ENCODE measurements around the gene OSBPL2. TPM values are rescaled to one million over a fixed set of nuclear protein-coding genes. Genes with fewer than 3 reads are reported as not detected.

The OSBPL2 gene
- total and polyA plus RNA-seq, 2 donors (not counting 1 experiment from before 2014, with no cell fraction given) = 13.3 to 27.9 TPM

DNA sequence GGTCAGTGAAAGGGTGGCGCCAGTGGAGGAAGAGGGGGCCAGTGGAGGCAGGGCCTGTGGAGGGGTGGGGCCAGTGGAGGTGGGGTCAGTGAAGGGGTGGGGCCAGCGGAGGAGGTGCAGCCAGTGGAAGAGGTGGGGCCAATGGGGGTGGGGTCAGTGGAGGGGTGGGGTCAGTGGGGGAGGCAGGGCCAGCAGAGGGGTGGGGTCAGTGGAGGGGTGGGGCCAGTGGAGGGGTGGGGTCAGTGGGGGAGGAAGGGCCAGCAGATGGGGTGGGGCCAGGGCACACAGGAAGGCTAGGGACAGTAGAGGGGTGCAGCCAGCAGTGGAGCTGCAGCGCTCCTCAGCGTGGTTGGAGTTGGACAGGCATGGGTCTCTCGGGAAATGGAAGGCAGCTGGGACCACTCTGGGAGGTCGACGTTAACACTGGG lies 83.2 kb downstream of the OSBPL2 start:
- Histone ChIP-seq H3K27me3 (ENCODE audit: control insufficient read depth, insufficient read depth, low read length) (no peaks in the 10 kb centered on the region), H3K9ac (ENCODE audit: insufficient read depth, low read length) (no peak overlapping the region), H3K9me3 (ENCODE audit: control insufficient read depth, insufficient read depth, low read depth, low read length) (no peaks in the 10 kb centered on the region), H3K4me2 (ENCODE audit: extremely low read depth, insufficient read depth, low read length) (no peak overlapping the region), H3K36me3 (ENCODE audit: control insufficient read depth, insufficient read depth, low read length) (peaks cover 29% of the 10 kb centered on the region), H4K20me1 (ENCODE audit: control insufficient read depth, extremely low read depth, insufficient read depth, low read length) (no peaks in the 10 kb centered on the region), H3K27ac (ENCODE audit: insufficient read depth, low read length) (no peak overlapping the region), H2AFZ (ENCODE audit: low read length) (no peak overlapping the region), H3K79me2 (ENCODE audit: control insufficient read depth, insufficient read depth, low read length) (no peaks in the 10 kb centered on the region), H3K4me3 (replicated peaks in 1 of 4; ENCODE audit: control extremely low read depth in 1 of 4, insufficient read depth in 1 of 4, low read depth in 3 of 4, low read length in 4 of 4) (no peak overlapping the region), H3K4me1 (ENCODE audit: control insufficient read depth, extremely low read depth, insufficient read depth, low read length) (no peaks in the 10 kb centered on the region)
- TF ChIP-seq, protein P1, sequence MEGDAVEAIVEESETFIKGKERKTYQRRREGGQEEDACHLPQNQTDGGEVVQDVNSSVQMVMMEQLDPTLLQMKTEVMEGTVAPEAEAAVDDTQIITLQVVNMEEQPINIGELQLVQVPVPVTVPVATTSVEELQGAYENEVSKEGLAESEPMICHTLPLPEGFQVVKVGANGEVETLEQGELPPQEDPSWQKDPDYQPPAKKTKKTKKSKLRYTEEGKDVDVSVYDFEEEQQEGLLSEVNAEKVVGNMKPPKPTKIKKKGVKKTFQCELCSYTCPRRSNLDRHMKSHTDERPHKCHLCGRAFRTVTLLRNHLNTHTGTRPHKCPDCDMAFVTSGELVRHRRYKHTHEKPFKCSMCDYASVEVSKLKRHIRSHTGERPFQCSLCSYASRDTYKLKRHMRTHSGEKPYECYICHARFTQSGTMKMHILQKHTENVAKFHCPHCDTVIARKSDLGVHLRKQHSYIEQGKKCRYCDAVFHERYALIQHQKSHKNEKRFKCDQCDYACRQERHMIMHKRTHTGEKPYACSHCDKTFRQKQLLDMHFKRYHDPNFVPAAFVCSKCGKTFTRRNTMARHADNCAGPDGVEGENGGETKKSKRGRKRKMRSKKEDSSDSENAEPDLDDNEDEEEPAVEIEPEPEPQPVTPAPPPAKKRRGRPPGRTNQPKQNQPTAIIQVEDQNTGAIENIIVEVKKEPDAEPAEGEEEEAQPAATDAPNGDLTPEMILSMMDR (conservative IDR thresholded peaks at IDR 0.05 in 1 of 2, IDR thresholded peaks at IDR 0.05 in 1 of 2; ENCODE audit: low read depth in 1 of 2, low read length in 2 of 2) = no peak
- no peak for TF ChIP-seq EZH2 (IDR thresholded peaks at IDR 0.05; ENCODE audit: low read length, missing control alignments)
- peak in 1 of 2 donors; percentile 21 for DNase-seq (ENCODE audit: low read depth in 2 of 2)

DNA sequence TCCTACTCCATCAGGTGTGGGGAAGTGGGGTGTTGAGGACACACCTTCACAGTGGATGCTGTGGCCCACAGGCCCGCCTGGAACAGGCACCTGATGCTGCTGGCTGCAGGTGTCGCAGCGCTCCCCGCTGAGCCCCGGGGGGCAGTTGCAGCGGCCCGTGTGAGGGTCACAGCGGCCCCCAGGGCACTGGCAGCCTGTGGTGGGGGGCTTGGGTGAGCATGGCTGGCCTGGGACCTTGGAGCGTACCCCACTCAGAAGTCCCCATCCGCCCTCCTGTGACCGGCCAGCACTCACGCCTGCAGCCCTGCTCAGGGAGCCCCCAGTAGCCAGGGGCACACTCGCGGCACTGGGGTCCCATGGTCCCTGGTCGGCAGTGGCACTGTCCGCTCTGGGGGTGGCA lies 83.7 kb downstream of the OSBPL2 start:
- no peaks in the 10 kb centered on the region for H3K79me2 ChIP-seq (ENCODE audit: control insufficient read depth, insufficient read depth, low read length)
- no peak for DNase-seq (ENCODE audit: low read depth in 2 of 2)
- TF ChIP-seq EZH2 (IDR thresholded peaks at IDR 0.05; ENCODE audit: low read length, missing control alignments) = no peak
- TF ChIP-seq, protein P1 (conservative IDR thresholded peaks at IDR 0.05 in 1 of 2, IDR thresholded peaks at IDR 0.05 in 1 of 2; ENCODE audit: low read depth in 1 of 2, low read length in 2 of 2) = no peak
- H3K4me1 ChIP-seq (ENCODE audit: control insufficient read depth, extremely low read depth, insufficient read depth, low read length) = no peaks in the 10 kb centered on the region
- no peak overlapping the region for H2AFZ ChIP-seq (ENCODE audit: low read length)
- H4K20me1 ChIP-seq (ENCODE audit: control insufficient read depth, extremely low read depth, insufficient read depth, low read length) = no peaks in the 10 kb centered on the region
- no peak overlapping the region for H3K4me2 ChIP-seq (ENCODE audit: extremely low read depth, insufficient read depth, low read length)
- no peak overlapping the region for H3K4me3 ChIP-seq (replicated peaks in 1 of 4; ENCODE audit: control extremely low read depth in 1 of 4, insufficient read depth in 1 of 4, low read depth in 3 of 4, low read length in 4 of 4)
- no peak overlapping the region for H3K9ac ChIP-seq (ENCODE audit: insufficient read depth, low read length)
- H3K27ac ChIP-seq (ENCODE audit: insufficient read depth, low read length) = no peak overlapping the region
- no peaks in the 10 kb centered on the region for H3K9me3 ChIP-seq (ENCODE audit: control insufficient read depth, insufficient read depth, low read depth, low read length)
- no peaks in the 10 kb centered on the region for H3K27me3 ChIP-seq (ENCODE audit: control insufficient read depth, insufficient read depth, low read length)
- H3K36me3 ChIP-seq (ENCODE audit: control insufficient read depth, insufficient read depth, low read length) = peaks cover 28% of the 10 kb centered on the region

- Histone ChIP-seq H3K4me1 (ENCODE audit: control insufficient read depth, extremely low read depth, insufficient read depth, low read length) (no peaks in the 10 kb centered on the region), H3K79me2 (ENCODE audit: control insufficient read depth, insufficient read depth, low read length) (no peaks in the 10 kb centered on the region), H2AFZ (ENCODE audit: low read length) (no peak overlapping the region), H3K36me3 (ENCODE audit: control insufficient read depth, insufficient read depth, low read length) (peaks cover 25% of the 10 kb centered on the region), H3K9me3 (ENCODE audit: control insufficient read depth, insufficient read depth, low read depth, low read length) (no peaks in the 10 kb centered on the region), H3K27me3 (ENCODE audit: control insufficient read depth, insufficient read depth, low read length) (no peaks in the 10 kb centered on the region), H3K27ac (ENCODE audit: insufficient read depth, low read length) (no peak overlapping the region), H4K20me1 (ENCODE audit: control insufficient read depth, extremely low read depth, insufficient read depth, low read length) (no peaks in the 10 kb centered on the region), H3K4me2 (ENCODE audit: extremely low read depth, insufficient read depth, low read length) (no peak overlapping the region), H3K4me3 (replicated peaks in 1 of 4; ENCODE audit: control extremely low read depth in 1 of 4, insufficient read depth in 1 of 4, low read depth in 3 of 4, low read length in 4 of 4) (no peak overlapping the region), H3K9ac (ENCODE audit: insufficient read depth, low read length) (no peak overlapping the region)
- TF ChIP-seq, protein P1 (conservative IDR thresholded peaks at IDR 0.05 in 1 of 2, IDR thresholded peaks at IDR 0.05 in 1 of 2; ENCODE audit: low read depth in 1 of 2, low read length in 2 of 2) = no peak
- TF ChIP-seq EZH2 (IDR thresholded peaks at IDR 0.05; ENCODE audit: low read length, missing control alignments) = no peak
- no peak for DNase-seq (ENCODE audit: low read depth in 2 of 2)
These were observed 84.2 kb downstream of the OSBPL2 start for GRCh38 chr20:62322492-62323041.
